GM15510 (cell line): ENCODE measurements around the gene RPGR.

Experiments
- POLR2A ChIP-seq: IDR thresholded peaks from 3 replicates; pipeline ENCODE4 v1.6.1; 2011; ENCODE audit warnings: borderline replicate concordance; ENCODE audit not compliant: insufficient read length; ENCODE audit errors: extremely low read depth

The RPGR gene

DNA sequence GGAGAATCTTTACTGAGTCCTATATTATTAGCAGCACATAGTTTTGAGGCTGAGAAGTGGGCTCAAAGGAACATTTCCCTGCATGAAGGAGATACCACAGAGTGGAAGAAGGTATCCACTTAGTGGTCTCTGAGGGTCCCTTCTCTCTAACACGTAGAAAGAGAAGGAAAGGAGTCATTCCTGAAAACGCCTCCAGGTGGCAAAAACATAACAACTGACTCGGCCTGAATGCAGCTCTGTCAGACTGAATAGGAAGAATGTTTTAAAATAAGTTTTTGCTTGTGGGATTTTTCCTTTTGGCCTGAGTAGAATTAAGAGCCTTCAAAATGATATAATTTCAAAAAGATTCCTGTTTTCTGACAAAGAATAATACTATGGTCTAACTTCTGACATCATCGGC is 23.3 kb downstream of the RPGR start:
- no peak for TF ChIP-seq POLR2A

- no peak for TF ChIP-seq POLR2A
Observed at GRCh38 chrX:38293741-38294140, 33.6 kb downstream of the RPGR start.

DNA sequence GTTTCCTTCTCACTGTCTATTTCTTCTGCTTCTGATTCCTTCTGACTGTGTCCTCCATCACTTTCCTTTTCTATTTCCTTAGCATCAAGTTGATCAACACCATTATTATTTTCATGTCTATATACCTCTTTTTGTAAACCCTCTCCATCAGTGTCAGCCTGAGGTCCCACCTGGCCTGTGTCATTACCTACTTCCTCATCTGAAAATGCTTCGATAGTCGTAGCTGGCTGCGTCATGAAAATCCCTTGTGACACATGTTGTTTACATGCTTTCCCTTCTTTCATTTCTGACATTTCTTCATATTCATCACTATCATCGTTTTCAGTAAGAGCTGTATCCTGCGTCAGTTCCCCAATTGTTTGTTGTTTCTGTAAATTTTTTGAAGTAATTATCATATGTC is 39.6 kb downstream of the RPGR start:
- no peak for TF ChIP-seq POLR2A

- TF ChIP-seq POLR2A = no peak
Observed at GRCh38 chrX:38285649-38286048, 41.7 kb downstream of the RPGR start.

GRCh38 chrX:38282049-38282448 is 45.3 kb downstream of the RPGR start:
- TF ChIP-seq POLR2A = no peak

GRCh38 chrX:38279188-38279587 is 48.1 kb downstream of the RPGR start:
- TF ChIP-seq POLR2A = no peak

DNA sequence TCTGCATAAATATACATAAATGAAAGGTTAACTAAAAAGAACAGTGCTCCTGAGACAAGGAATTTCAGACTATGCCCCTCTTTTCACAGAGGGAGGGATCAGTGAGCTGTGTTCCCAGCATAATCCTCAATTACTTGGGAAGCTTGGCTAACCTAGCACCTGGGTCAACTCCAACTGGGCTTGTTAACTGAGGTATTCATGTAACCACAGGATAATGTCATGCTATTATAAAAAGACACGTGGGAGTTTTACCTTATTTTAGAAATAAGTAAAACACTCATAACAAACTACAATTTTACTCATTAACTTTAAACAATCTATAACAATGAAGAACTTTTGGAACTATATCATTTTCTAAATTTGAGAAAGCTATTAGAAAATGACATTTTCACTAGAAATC is 48.6 kb downstream of the RPGR start:
- no peak for TF ChIP-seq POLR2A

- no peak for TF ChIP-seq POLR2A
Observed at GRCh38 chrX:38277802-38278201, 49.5 kb downstream of the RPGR start.

- TF ChIP-seq POLR2A = no peak
Observed at GRCh38 chrX:38277136-38277535, 50.2 kb downstream of the RPGR start.

DNA sequence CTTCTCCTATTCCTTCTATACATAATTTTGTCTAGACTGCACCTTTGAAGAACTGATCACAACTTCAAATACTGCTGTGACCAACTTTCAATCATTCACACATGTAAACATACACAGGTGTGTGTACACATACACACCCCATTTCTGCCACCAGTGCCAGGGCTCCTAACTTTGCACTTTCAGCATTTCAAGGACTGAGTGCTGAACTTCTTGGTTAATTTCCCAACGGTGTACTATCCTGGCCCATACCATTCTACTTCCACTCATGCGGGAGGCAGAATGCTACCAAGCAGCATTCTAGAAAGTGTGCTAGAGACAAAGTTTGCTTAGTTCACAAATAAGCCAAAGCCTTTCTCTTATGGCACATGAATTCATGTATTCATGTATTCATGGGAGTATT is 51.2 kb downstream of the RPGR start:
- no peak for TF ChIP-seq POLR2A

DNA sequence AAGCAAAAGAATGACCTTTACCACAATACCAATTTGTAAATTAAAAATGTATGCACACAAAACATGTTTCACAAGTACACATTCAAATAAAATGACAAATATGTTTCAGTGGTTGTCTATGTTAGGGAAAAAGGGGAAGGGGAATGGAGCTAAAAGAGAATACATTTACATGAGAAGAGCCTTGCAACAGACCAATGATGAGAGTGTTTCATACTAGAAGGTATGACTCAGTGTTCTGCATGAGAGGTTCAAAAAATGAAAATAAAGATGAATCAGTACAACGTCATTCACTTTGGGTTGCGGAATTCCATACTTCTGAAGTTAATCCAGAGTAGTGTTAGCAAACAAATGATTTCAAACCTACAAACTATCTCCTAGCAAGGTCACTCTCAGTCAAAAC is 51.7 kb downstream of the RPGR start:
- TF ChIP-seq POLR2A = no peak

GRCh38 chrX:38273453-38273852 is 53.9 kb downstream of the RPGR start:
- TF ChIP-seq POLR2A = no peak

DNA sequence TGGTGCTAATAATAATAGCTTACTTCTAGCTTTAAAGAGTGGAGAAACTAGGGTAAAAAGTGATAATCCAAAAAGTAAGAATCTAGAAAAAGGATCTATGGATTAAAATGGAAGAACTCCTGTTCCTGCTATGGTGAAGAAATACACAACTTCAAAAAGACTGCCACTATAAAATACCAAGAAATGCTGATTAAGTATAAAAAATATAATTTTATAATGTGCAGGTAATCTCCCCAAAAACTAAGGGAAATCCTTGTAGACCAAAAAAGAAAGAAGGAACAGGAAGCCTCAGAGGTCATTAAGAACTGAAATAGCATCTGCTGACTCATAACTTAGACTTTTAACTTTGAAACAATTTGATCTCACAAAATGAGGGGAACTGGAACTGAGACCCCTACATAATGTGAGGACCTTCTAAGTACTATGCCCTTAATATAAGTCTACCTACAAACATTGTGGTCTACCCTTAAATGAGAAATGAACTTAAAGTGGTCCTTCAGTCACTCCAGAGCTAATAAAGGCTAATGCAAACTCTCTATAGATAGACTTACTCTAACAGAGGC is 56.1 kb downstream of the RPGR start:
- no peak for TF ChIP-seq POLR2A

GRCh38 chrX:38268011-38268410 is 59.3 kb downstream of the RPGR start:
- TF ChIP-seq POLR2A = no peak

GRCh38 chrX:38262715-38263620 is 64.3 kb downstream of the RPGR start:
- no peak for TF ChIP-seq POLR2A

GRCh38 chrX:38260231-38260630 is 67.1 kb downstream of the RPGR start:
- TF ChIP-seq POLR2A = no peak

GRCh38 chrX:38256019-38256418 is 71.3 kb downstream of the RPGR start:
- TF ChIP-seq POLR2A = no peak

DNA sequence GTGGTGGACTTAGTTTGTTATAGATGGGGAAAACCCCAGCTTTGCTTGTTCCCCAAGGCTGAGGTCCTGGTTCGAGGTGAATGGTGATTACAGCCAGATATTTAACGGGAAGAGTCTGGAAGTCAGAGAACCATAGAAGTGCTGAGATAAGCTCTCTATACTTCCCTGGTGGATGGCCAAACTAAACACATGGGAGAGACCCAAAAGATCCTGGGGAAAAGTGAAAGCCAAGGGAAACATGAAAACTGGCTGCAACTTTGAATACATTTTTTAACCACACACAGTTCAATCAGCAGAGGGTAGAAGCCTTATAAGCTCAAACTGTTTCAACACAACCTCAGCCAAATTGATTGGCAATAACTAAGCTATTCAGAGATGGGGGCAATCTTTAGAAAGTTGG is 77.3 kb downstream of the RPGR start:
- no peak for TF ChIP-seq POLR2A
